ENCODE data around the gene ONECUT3.

DNA sequence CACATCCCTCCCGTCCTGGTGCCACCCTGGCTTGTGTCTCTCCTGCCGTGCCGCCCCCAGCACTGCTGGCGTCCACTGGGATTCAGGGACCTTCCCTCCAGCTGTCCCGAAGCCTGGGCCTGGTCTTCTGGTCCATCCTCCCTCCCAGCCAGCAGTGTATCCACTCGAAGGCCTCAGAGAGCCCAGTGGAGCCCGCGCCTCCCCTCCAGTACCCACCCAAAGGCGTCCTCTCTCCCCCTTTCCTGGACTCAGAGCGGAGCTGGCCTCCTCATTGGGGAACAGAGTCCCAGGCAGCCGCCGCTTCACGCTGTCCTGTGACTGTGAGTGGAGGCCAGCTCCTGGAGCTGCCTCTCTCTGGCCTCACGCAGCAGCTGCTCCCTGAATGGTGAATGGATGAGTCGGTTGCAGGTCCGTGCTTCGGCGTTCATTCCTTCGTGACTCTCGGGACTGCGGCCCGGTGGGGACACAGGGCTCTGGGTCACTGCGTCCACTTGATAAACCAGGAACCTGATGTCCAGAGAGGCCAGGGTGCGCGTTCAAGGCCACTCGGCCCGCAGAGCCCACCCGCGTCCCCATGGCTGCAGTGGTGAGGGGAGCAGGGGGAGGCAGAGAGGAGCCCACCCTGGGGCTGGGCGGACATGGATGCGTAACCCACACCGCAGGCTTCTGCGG, 12.1 kb downstream of the ONECUT3 start:
- TF ChIP-seq, protein P1, sequence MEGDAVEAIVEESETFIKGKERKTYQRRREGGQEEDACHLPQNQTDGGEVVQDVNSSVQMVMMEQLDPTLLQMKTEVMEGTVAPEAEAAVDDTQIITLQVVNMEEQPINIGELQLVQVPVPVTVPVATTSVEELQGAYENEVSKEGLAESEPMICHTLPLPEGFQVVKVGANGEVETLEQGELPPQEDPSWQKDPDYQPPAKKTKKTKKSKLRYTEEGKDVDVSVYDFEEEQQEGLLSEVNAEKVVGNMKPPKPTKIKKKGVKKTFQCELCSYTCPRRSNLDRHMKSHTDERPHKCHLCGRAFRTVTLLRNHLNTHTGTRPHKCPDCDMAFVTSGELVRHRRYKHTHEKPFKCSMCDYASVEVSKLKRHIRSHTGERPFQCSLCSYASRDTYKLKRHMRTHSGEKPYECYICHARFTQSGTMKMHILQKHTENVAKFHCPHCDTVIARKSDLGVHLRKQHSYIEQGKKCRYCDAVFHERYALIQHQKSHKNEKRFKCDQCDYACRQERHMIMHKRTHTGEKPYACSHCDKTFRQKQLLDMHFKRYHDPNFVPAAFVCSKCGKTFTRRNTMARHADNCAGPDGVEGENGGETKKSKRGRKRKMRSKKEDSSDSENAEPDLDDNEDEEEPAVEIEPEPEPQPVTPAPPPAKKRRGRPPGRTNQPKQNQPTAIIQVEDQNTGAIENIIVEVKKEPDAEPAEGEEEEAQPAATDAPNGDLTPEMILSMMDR (IDR thresholded peaks at IDR 0.05), result no peak
- TF ChIP-seq EP300 (IDR thresholded peaks at IDR 0.05), result no peak
